ENCODE measurements around the gene WASF3. TPM values are rescaled to one million over a fixed set of nuclear protein-coding genes. Genes with fewer than 3 reads are reported as not detected.

The WASF3 gene
- total RNA-seq, 4 donors from 2014 or later = 0.75 to 4.9 (median 2.3) TPM

GRCh38 chr13:26515721-26516120 lies 41.8 kb upstream of the WASF3 start:
- WGBS, 2 donors (ENCODE audit: low coverage in 1 of 2) = 0 to 76% methylated on average over 1 to 4 of the region's 4 CpGs
- intact Hi-C loops (cut with DNase I; ENCODE audit: low total_unique reads) = no loop called here
- Histone ChIP-seq H3K27me3 (peaks cover 3% of the 10 kb centered on the region), H3K4me1 (no peaks in the 10 kb centered on the region), H3K27ac (no peak overlapping the region), H3K36me3 (no peaks in the 10 kb centered on the region), H3K4me3 (no peak overlapping the region), H3K9me3 (no peaks in the 10 kb centered on the region)
- no peak for DNase-seq
- in situ Hi-C loops (cut with MboI; ENCODE audit: low pct_ligation_motif_present in 1 of 4, low pct_unique_long_range_greater_than_20kb in 1 of 4, low sequenced_read_pairs in 3 of 4) = loop anchor here in 1 of 4 donors (25.0 kb wide), 1 partner anchor 172 kb away; no protein-coding TSS in a partner anchor
- TF ChIP-seq CTCF (IDR thresholded peaks at IDR 0.05) = no peak
- no peak for TF ChIP-seq EP300 (IDR thresholded peaks at IDR 0.05; ENCODE audit: low read depth)
- no peak for TF ChIP-seq POLR2A (IDR thresholded peaks at IDR 0.05)
- TF ChIP-seq POLR2AphosphoS5 (IDR thresholded peaks at IDR 0.05) = no peak

- WGBS, 2 donors (ENCODE audit: low coverage in 1 of 2) = 29 to 64% methylated on average over 2 of the region's 2 CpGs
- in situ Hi-C loops (cut with MboI; ENCODE audit: low pct_ligation_motif_present in 1 of 4, low pct_unique_long_range_greater_than_20kb in 1 of 4, low sequenced_read_pairs in 3 of 4) = loop anchor here in 1 of 4 donors (25.0 kb wide), 1 partner anchor 169 kb away; no protein-coding TSS in a partner anchor
- no peak for DNase-seq
- no peaks in the 10 kb centered on the region for H3K36me3 ChIP-seq
- H3K9me3 ChIP-seq = no peaks in the 10 kb centered on the region
- peaks cover 3% of the 10 kb centered on the region for H3K27me3 ChIP-seq
- intact Hi-C loops (cut with DNase I; ENCODE audit: low total_unique reads) = no loop called here
- H3K4me3 ChIP-seq = no peak overlapping the region
- TF ChIP-seq EP300 (IDR thresholded peaks at IDR 0.05; ENCODE audit: low read depth) (no peak), POLR2AphosphoS5 (IDR thresholded peaks at IDR 0.05) (no peak), POLR2A (IDR thresholded peaks at IDR 0.05) (no peak), CTCF (IDR thresholded peaks at IDR 0.05) (no peak)
- no peaks in the 10 kb centered on the region for H3K4me1 ChIP-seq
- no peak overlapping the region for H3K27ac ChIP-seq
Measured at GRCh38 chr13:26517936-26518335, 39.5 kb upstream of the WASF3 start.

- H3K27me3 ChIP-seq = peaks cover 3% of the 10 kb centered on the region
- no peaks in the 10 kb centered on the region for H3K4me1 ChIP-seq
- H3K36me3 ChIP-seq = no peaks in the 10 kb centered on the region
- no peak overlapping the region for H3K4me3 ChIP-seq
- intact Hi-C loops (cut with DNase I; ENCODE audit: low total_unique reads) (no loop called here), in situ Hi-C loops (cut with MboI; ENCODE audit: low pct_ligation_motif_present in 1 of 4, low pct_unique_long_range_greater_than_20kb in 1 of 4, low sequenced_read_pairs in 3 of 4) (loop anchor here in 1 of 4 donors (25.0 kb wide), 1 partner anchor 169 kb away; no protein-coding TSS in a partner anchor)
- H3K9me3 ChIP-seq = no peaks in the 10 kb centered on the region
- no peak overlapping the region for H3K27ac ChIP-seq
- no peak for TF ChIP-seq POLR2A (IDR thresholded peaks at IDR 0.05)
- no peak for TF ChIP-seq CTCF (IDR thresholded peaks at IDR 0.05)
- no peak for TF ChIP-seq POLR2AphosphoS5 (IDR thresholded peaks at IDR 0.05)
- TF ChIP-seq EP300 (IDR thresholded peaks at IDR 0.05; ENCODE audit: low read depth) = no peak
- DNase-seq = no peak
- WGBS, 2 donors (ENCODE audit: low coverage in 1 of 2) = 7 to 17% methylated on average over 4 to 5 of the region's 5 CpGs
Measured at GRCh38 chr13:26518451-26518959, 39.0 kb upstream of the WASF3 start.

- H3K9me3 ChIP-seq = no peaks in the 10 kb centered on the region
- TF ChIP-seq POLR2AphosphoS5 (IDR thresholded peaks at IDR 0.05) (no peak), EP300 (IDR thresholded peaks at IDR 0.05; ENCODE audit: low read depth) (no peak), CTCF (IDR thresholded peaks at IDR 0.05) (no peak), POLR2A (IDR thresholded peaks at IDR 0.05) (no peak)
- 67 to 77% methylated on average over 3 to 5 of the region's 5 CpGs for WGBS, 2 donors (ENCODE audit: low coverage in 1 of 2)
- in situ Hi-C loops (cut with MboI; ENCODE audit: low pct_ligation_motif_present in 1 of 4, low pct_unique_long_range_greater_than_20kb in 1 of 4, low sequenced_read_pairs in 3 of 4) = loop anchor here in 1 of 4 donors (25.0 kb wide), 1 partner anchor 165 kb away; no protein-coding TSS in a partner anchor
- DNase-seq = no peak
- H3K27ac ChIP-seq = no peak overlapping the region
- H3K4me3 ChIP-seq = no peak overlapping the region
- H3K4me1 ChIP-seq = no peaks in the 10 kb centered on the region
- H3K36me3 ChIP-seq = no peaks in the 10 kb centered on the region
- peaks cover 3% of the 10 kb centered on the region for H3K27me3 ChIP-seq
- intact Hi-C loops (cut with DNase I; ENCODE audit: low total_unique reads) = no loop called here
Measured at GRCh38 chr13:26522571-26522970, 34.9 kb upstream of the WASF3 start.

Measured in transverse colon (tissue), 4 donors.